C4-2B (cell line): ENCODE data around the gene ITPR1.

Experiments
- H3K27ac ChIP-seq: fragments of 450-650 bp; 2 replicates; pipeline ENCODE4 v1.5.1; 2017
- CTCF ChIP-seq: fragments of 450-650 bp; conservative IDR thresholded peaks from 2 replicates; pipeline ENCODE4 v1.5.1; 2017; ENCODE audit warnings: mild to moderate bottlenecking
- ZFX ChIP-seq: fragments of 450-650 bp; IDR thresholded peaks from 2 replicates; pipeline ENCODE4 v1.6.1; 2017

ITPR1 gene

DNA sequence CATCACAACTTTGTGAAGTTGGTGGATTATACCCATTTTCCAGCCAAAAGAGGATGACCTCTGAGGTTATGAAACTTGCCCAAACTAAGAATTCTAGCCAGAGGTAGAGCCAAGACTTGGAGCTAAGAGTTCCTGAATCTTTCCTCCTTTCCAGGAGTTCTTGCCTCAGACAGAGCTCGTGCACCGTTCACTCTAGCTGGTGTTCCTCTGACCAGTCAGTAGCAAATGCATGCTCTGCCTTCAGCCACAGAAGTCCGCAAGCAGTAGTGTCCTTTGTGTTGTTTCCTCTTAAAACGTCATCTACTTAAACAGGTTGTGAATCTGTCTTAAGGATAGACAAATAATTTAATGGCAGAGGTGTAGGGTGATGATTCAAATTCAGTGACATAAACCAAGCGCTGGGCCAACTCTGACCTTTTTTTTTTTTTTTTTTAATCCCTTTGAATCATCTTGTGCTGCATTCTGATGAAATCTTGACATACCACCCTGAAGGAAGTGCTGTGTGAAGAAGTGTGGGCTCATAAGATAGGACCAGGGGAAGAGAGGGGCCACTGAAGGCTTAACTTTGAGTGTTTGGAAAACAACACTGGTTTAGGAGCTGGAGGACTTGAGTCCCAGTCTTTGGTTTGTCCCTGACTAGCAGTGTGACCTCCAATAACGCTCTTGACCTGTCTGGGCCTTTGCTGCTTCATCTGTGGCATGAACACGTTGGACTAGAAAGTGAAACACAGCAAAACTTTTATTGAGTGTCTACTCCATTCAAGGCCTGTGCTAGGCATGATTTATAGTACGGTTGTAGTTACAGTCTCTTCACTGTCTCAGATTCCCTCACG is 53.4 kb downstream of the ITPR1 start:
- no peak for TF ChIP-seq CTCF
- TF ChIP-seq ZFX = no peak
- no peak overlapping the region for H3K27ac ChIP-seq

GRCh38 chr3:4547799-4548198 is 54.7 kb downstream of the ITPR1 start:
- no peak overlapping the region for H3K27ac ChIP-seq
- no peak for TF ChIP-seq ZFX
- no peak for TF ChIP-seq CTCF

GRCh38 chr3:4548356-4548755 is 55.2 kb downstream of the ITPR1 start:
- no peak overlapping the region for H3K27ac ChIP-seq
- TF ChIP-seq CTCF (no peak), ZFX (no peak)

DNA sequence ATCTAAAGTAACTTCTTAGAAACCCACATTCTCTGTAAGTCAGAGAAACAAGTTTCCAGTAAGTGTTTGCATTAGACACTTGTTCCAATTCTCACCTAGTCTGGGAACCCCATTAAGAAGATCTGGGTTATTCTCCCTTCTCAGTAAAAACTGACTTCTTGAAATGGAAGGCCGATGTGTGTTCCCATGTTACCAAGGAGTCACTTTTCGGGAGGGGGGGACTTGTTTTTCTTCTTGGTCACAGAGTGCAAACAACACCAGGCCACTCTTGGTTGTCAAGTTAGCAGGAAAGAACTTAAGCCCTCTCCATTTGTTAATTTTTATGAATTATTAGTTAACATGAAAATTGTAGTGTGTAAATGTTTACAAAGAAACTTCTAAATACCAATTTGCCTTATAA is 55.6 kb downstream of the ITPR1 start:
- no peak for TF ChIP-seq ZFX
- no peak for TF ChIP-seq CTCF

DNA sequence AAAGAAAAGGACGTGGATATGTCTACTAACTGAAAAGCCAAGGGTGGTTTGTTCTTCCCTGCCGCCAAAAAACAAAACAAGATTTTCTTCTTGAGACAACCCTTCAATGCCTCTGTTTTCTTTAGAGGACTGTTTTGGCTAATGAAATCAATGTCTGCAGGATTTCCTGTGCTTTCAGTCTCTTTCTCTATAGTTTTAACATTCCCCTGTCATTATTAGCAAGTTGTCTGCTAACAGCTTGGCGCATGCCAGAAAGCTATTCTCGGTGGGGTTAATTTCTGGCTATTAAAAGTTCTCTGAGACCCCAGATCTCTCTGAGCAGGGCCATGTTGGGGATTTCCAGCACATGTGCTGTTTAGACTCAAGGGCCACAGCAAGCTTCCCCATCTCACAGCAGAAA is 56.7 kb downstream of the ITPR1 start:
- TF ChIP-seq CTCF (no peak), ZFX (no peak)

More for the DNA sequence above, 55.6 kb downstream of the ITPR1 start:
- H3K27ac ChIP-seq = no peak overlapping the region

GRCh38 chr3:4551051-4551711 is 58.0 kb downstream of the ITPR1 start:
- H3K27ac ChIP-seq = no peak overlapping the region
- TF ChIP-seq ZFX = no peak
- TF ChIP-seq CTCF = no peak

More for the DNA sequence above, 56.7 kb downstream of the ITPR1 start:
- H3K27ac ChIP-seq = no peak overlapping the region

GRCh38 chr3:4551794-4552442 is 58.8 kb downstream of the ITPR1 start:
- TF ChIP-seq ZFX (no peak), CTCF (no peak)
- H3K27ac ChIP-seq = no peak overlapping the region
